Myocyte (in vitro differentiated cells): Measurements from ENCODE around the gene ONECUT3. TPM values are rescaled to one million over a fixed set of nuclear protein-coding genes. Genes with fewer than 3 reads are reported as not detected.

Experiments
- DNase-seq: peaks from one replicate; pipeline ENCODE4 v3.0.0-alpha.2; 2012; ENCODE audit warnings: low read depth
- microRNA counts: library from miRNA; unstranded; fragments of <30 nt; microRNA quantifications from one replicate; lab custom pipeline; 2016
- microRNA-seq: library from miRNA; unstranded; fragments of <30 nt; microRNA quantifications from one replicate; pipeline ENCODE4, GENCODE V29; 2016
- total RNA-seq: library from RNA; depleted of rRNA; stranded (reverse); fragments of >200 nt; gene quantifications from 2 replicates; pipeline ENCODE4 v1.2.3, GENCODE V29; 2014

ONECUT3 gene
- total RNA-seq, 1 donor from 2014 or later, result not detected

GRCh38 chr19:1828279-1829238 is 75.3 kb downstream of the ONECUT3 start:
- DNase-seq, result no peak

GRCh38 chr19:1829958-1830357 is 76.7 kb downstream of the ONECUT3 start:
- DNase-seq, result no peak

- no peak for DNase-seq
Observed at GRCh38 chr19:1830568-1830967, 77.3 kb downstream of the ONECUT3 start.

MicroRNAs within 50 kb of the gene (microRNA counts, 767-probe panel; counts per million panel counts)
- not detected for microRNA hsa-miR-1909-3p (lab: Ali Mortazavi, UCI)

Small RNAs within 50 kb of the gene (microRNA-seq; reads per million reads assigned to microRNA genes)
- gene MIR1909, result 0.81 reads per million

Other genes starting within 250 kb of the ONECUT3 start
- gene ADAMTSL5, start 240.5 kb upstream of the ONECUT3 start, total RNA-seq, result 9.7 and 9.8 TPM in 2 replicates
- not detected in 2 replicates for gene PLK5, start 229.4 kb upstream of the ONECUT3 start, total RNA-seq
- 44.0 and 45.3 TPM in 2 replicates for gene MEX3D, start 185.2 kb upstream of the ONECUT3 start, total RNA-seq
- 186 and 193 TPM in 2 replicates for gene MBD3, start 160.6 kb upstream of the ONECUT3 start, total RNA-seq
- gene UQCR11, start 148.0 kb upstream of the ONECUT3 start, total RNA-seq, result 70.9 and 73.3 TPM in 2 replicates
- gene TCF3, start 100.9 kb upstream of the ONECUT3 start, total RNA-seq, result 124 and 141 TPM in 2 replicates
- 0.48 and 1.1 TPM in 2 replicates for gene ATP8B3, start 58.8 kb downstream of the ONECUT3 start, total RNA-seq
- gene REXO1, start 95.0 kb downstream of the ONECUT3 start, total RNA-seq, result 9.0 and 9.4 TPM in 2 replicates
- gene KLF16, start 110.1 kb downstream of the ONECUT3 start, total RNA-seq, result 8.6 and 9.7 TPM in 2 replicates
- gene ABHD17A, start 132.0 kb downstream of the ONECUT3 start, total RNA-seq, result 106 and 111 TPM in 2 replicates
- gene ADAT3, start 151.9 kb downstream of the ONECUT3 start, total RNA-seq, result 4.7 and 5.0 TPM in 2 replicates
- 73.0 and 97.7 TPM in 2 replicates for gene SCAMP4, start 151.9 kb downstream of the ONECUT3 start, total RNA-seq
- 70.6 and 75.2 TPM in 2 replicates for gene CSNK1G2, start 187.7 kb downstream of the ONECUT3 start, total RNA-seq